AG09309 (cell line): ENCODE results near the gene DUSP14.

ENCODE experiments used
- DNase-seq: peaks from one replicate; pipeline ENCODE4 v3.0.0-alpha.2; 2010; ENCODE audit warnings: low read depth
- H3K4me3 ChIP-seq: 2 replicates; pipeline ENCODE4 v1.5.1; 2011; ENCODE audit warnings: mild to moderate bottlenecking, low read depth, low read length, moderate library complexity; ENCODE audit not compliant: control insufficient read depth
- TF ChIP-seq, protein P1 (sequence below): IDR thresholded peaks from 2 replicates; pipeline ENCODE4 v1.5.1; 2011; ENCODE audit warnings: mild to moderate bottlenecking, low read depth, low read length, inconsistent platforms; ENCODE audit not compliant: insufficient read depth, control insufficient read depth; ENCODE audit errors: missing control alignments

The DUSP14 gene

GRCh38 chr17:37551788-37552187, 62.1 kb downstream of the DUSP14 start:
- no peak overlapping the region for H3K4me3 ChIP-seq
- TF ChIP-seq, protein P1, sequence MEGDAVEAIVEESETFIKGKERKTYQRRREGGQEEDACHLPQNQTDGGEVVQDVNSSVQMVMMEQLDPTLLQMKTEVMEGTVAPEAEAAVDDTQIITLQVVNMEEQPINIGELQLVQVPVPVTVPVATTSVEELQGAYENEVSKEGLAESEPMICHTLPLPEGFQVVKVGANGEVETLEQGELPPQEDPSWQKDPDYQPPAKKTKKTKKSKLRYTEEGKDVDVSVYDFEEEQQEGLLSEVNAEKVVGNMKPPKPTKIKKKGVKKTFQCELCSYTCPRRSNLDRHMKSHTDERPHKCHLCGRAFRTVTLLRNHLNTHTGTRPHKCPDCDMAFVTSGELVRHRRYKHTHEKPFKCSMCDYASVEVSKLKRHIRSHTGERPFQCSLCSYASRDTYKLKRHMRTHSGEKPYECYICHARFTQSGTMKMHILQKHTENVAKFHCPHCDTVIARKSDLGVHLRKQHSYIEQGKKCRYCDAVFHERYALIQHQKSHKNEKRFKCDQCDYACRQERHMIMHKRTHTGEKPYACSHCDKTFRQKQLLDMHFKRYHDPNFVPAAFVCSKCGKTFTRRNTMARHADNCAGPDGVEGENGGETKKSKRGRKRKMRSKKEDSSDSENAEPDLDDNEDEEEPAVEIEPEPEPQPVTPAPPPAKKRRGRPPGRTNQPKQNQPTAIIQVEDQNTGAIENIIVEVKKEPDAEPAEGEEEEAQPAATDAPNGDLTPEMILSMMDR: no peak
- no peak for DNase-seq

DNA sequence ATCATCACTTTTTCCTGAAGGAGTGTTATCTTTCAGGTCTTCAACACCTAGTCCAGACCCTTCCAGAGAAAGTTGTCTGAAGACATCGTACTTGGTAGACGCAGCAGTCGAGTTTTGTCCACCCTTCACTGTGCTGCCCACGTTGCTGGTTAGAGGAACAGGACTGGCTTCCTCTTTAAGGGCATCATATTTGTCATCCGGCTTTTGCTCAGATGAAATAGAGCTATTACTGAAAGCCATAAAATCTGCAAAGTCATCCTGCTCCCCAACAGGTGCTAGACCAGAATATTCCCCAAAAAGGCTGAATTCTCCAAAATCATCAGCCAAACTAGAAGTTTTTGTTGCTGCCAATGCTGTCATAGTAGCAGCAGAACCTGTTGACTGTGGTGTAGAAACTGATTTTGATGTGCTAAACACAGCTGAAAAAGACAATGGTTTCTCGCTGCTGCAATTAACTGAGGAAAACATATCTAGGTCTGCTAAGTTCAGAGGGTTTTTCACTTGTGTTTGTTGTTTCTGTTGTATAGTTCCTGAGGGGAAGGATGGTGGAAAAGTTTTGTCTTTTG, 63.8 kb downstream of the DUSP14 start:
- no peak overlapping the region for H3K4me3 ChIP-seq
- no peak for DNase-seq
- TF ChIP-seq, protein P1: no peak

- no peak for DNase-seq
- TF ChIP-seq, protein P1: no peak
- no peak overlapping the region for H3K4me3 ChIP-seq
These were observed 65.7 kb downstream of the DUSP14 start for GRCh38 chr17:37555386-37555785.

DNA sequence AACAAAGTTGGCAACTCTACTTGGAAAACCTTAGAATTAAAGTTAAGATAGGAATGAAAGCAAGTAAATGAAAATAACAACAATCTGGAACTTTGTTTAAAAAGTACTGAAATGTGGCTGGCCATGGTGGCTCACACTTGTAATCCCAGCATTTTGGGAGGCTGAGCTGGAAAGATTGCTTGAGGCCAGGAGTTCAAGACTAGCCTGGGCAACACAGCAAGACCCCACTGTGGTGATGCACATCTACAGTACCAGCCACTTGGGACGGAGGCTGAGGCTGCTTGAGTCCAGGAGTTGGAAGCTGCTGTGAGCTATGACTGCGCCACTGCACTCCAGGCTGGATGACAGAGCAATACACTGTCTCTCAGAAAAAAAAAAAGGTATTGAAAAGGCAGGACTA, 67.8 kb downstream of the DUSP14 start:
- H3K4me3 ChIP-seq: no peak overlapping the region
- no peak for DNase-seq
- TF ChIP-seq, protein P1: no peak

DNA sequence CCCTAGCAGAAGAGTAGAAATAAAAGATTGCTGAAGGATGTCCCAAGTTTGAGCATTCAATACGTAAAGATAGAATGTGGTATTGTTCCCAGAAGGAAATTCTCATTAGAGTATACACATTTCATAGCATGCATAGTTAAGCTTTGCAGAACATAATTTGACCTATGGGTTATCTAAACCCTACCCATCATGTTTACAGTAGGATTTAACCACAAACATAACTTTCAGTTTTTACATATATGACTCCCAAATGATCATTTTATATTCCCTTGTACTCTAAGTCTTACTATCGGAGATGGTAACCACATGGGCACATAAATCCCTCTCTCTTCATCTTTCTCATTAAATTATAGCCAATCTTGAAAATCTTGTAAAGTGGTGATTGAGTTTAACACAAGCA, 68.6 kb downstream of the DUSP14 start:
- TF ChIP-seq, protein P1: no peak
- H3K4me3 ChIP-seq: no peak overlapping the region
- no peak for DNase-seq

GRCh38 chr17:37562016-37562745, 72.5 kb downstream of the DUSP14 start:
- no peak for DNase-seq
- TF ChIP-seq, protein P1: no peak
- H3K4me3 ChIP-seq: no peak overlapping the region
